Measurements from ENCODE around the gene PGAM5.
"Not testable (repeated sequence)": the region's sequence is repeated elsewhere in the genome, so short reads cannot be mapped to it uniquely, and the experiment has no call there.

The PGAM5 gene

DNA sequence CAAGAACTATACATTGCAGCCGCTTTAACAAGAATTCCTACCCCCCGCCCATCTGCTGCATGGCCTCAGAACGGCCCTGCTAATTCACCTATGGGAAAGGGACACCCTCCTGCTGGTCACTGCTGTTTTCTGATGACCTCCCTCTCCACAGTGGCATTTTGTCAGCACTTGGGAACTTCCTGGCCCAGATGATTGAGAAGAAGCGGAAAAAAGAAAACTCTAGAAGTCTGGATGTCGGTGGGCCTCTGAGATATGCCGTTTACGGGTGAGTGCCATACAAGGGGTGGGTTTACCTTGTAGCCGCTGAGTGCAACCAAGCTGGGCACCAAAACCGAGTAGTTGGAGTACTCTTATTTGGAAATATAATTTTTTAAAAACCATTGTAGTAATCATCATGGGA lies 20.5 kb upstream of the PGAM5 start:
- no peak for DNase-seq

DNA sequence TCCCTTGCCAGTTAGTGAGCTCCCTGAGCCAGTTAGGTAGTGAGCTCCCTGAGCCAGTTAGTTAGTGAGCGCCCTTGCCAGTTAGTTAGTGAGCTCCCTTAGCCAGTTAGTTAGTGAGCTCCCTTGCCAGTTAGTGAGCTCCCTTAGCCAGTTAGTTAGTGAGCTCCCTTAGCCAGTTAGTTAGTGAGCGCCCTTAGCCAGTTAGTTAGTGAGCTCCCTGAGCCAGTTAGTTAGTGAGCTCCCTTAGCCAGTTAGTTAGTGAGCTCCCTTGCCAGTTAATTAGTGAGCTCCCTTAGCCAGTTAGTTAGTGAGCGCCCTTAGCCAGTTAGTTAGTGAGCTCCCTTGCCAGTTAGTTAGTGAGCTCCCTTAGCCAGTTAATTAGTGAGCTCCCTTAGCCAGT lies 18.6 kb upstream of the PGAM5 start:
- not testable (repeated sequence) for DNase-seq

DNA sequence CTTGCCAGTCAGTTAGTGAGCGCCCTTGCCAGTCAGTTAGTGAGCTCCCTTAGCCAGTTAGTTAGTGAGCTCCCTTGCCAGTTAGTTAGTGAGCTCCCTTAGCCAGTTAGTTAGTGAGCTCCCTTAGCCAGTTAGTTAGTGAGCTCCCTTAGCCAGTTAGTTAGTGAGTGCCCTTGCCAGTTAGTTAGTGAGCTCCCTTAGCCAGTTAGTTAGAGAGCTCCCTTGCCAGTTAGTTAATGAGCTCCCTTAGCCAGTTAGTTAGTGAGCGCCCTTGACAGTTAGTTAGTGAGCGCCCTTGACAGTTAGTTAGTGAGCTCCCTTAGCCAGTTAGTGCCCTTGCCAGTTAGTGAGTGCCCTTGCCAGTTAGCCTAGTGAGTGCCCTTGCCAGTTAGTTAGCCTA lies 15.8 kb upstream of the PGAM5 start:
- DNase-seq: not testable (repeated sequence)

DNA sequence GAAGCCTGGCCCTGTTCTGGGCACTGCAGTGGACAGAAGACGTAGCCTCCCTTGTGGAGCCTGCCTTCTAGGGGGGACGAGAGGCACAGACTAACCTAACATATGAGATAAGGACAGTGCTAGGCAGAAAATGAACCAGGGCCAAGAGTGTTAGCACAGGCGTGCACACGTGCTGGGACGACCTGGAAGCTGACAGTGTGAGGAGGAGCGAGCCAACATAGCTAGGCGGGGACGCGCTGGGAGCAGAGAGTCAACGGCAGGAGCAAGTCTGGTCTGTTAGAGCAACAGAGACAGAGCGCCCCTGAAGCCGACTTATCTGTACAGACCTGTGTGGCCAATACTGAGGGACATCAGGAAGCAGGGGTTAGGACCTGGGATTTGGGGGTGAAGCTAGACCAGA lies 15.2 kb upstream of the PGAM5 start:
- no peak for DNase-seq

DNA sequence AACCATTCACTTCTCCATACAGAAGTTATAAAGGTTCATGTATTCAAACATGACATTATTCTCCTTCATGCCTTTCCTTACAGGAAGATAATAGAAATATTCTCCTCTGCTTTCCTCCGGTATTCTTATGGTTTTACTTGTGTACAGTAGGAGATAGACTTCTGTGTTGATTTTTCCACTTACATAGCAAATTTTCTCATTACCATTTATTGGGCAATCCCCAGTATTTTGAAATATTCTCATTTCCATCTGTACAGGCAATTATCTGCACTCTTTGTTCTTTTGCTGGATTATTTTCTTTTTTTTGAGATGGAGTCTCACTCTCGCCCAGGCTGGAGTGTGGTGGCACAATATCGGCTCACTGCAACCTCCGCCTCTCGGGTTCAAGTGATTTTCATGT lies 12.3 kb upstream of the PGAM5 start:
- no peak for DNase-seq

DNA sequence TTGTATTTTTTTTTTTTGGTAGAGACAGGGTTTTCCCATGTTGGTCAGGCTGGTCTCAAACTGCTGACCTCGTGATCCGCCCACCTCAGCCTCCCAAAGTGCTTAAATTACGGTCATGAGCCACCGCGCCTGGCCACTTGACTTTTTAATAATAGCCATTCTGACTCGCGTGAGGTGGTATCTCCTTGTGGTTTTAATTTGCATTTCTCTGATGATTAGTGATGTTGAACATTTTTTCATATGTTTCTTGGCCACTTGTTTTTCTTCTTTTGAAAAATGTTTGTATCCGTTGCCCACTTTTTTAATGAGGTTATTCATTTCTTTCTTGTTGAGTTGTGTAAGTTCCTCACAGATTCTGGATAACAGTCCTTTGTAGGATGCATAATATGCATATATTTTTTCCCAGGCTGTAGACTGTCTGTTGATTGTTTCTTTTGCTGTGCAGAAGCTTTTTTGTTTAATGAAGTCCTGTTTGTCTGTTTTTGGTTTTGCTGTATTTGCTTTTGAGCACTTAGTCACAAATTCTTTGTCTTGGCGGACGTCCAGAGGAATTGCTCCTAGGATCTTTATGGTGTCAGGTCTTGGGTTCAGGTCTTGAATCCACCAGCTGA lies 10.3 kb upstream of the PGAM5 start:
- no peak for DNase-seq

DNA sequence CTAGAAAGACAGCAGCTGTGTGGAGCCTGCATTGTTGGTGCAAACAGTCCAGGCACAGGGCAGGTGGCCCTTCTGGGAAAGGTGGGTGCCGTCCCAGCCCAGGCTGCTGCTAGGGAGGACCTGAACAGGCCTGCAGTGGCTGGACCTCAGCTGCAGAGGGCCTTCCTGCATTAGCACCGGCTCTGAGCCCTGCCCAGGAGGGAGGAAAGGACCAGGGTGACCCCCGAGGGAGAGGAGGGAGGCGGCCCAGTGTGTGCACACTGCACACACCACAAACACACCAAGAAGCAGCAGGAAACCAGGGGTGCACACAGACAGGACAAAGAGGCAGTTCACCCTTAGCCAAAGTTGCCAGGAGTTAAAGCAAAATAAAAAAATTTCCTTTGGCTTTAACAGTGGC lies 8.0 kb upstream of the PGAM5 start:
- no peak for DNase-seq

DNA sequence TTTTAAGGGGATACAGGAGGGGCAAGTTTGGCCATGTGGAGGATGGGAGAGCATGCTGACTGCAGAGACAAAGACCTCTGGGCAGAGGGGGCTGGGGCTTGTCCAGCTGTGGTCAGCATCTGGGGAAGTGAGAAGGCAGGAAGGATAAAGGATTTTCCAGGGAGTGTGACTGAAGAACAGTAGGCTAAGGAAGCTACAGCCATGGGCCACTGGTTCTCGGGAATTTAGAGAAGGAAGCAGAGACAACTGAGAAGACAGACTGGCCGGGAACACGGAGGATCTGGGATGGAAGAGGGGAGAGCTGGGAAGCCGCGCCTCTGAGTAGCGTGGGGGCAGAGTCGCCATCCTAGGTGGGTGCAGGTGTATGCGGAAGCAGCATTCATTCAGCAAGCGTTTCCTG lies 7.0 kb upstream of the PGAM5 start:
- DNase-seq: no peak

DNA sequence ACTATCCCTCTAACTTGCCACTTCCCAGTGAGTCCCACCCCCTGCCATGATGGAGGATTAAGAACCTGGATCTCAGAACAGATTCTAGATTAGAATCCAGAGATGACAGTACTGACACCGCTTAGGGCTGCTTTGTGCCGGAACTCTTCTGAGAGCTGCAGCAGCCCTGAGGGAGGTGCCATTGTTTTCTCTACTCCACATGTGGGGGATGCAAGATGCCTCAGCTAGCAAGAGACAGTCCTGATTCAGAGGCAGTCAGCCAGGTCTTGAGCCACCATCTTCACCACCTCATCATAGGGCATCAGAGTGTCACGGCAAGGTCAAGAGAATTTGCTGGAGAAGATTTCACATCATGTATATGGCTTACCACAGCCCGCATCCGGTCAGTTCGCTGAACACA lies 3.4 kb upstream of the PGAM5 start:
- no peak for DNase-seq

DNA sequence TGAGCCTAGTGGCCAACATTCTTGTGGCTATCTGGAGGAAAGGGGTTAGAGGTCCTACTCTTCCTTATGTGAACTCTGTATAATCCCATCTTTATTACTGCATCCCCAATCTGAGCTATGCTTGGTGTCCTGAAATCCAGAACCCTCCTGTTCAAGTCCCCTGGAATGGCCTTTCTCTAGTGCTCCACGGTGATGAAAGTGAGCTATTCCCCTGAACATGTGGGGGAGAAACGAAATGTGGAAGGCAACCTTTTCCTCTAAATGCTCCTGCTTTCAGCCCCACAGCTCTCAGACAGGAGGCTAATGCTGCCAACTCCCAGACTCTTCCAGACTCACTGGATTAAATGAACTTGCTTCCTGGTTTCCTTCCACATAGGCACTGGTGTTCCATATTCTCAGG lies 2.5 kb upstream of the PGAM5 start:
- no peak for DNase-seq

DNA sequence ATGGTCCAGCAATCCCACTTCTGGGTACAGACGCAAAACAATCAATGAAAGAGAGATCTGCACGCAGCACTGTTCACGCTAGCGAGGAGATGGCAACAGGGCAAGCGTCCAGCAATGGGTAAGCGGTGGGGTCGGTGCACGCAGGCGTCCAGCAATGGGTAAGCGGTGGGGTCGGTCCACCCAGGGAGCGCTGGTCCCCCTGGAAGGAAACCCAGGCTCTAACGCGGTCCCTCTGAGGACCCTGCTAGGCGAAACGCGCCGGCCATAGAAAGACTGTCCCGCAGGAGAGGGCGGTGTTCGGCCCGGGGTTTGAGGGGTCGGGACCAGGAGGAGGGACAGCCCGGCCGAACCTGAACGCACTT lies 618 bp upstream of the PGAM5 start:
- DNase-seq: no peak

DNA sequence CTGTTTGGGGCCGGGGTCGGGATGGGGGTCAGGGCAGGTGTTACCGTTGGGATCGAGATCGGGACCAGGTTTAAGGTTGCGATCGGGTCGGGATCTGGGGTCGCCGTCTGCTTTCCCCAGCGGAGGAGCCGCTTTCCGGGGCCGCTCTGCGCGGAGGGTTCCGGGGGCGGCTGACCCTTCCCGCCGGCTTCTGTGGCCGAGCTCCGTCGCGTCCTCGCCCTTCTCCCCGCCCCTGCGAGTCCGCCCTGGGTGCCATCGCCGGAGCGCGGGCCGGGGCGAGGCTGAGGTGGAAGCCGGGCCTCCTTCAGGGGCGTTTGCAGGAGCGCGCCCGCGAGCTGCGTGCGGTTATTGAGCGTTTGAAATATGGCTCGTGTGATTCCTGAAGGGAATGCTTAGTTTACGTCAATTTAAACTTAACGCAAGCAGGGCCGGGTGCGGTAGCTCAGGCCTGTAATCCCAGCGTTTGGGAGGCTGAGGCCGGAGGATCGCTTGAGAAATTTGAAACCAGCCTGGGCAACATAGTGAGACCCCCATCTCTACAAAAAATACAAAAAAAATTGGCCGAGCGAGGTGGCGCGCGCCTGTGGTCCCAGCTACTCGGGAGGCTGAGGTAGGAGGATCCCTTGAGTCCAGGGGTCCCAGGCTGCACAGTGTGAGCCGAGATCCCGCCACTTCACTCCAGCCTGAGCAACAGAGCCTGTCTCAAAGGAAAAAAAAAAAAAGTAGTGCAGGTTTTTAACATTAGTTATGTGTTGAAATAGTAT lies 620 bp downstream of the PGAM5 start:
- no peak for DNase-seq

DNA sequence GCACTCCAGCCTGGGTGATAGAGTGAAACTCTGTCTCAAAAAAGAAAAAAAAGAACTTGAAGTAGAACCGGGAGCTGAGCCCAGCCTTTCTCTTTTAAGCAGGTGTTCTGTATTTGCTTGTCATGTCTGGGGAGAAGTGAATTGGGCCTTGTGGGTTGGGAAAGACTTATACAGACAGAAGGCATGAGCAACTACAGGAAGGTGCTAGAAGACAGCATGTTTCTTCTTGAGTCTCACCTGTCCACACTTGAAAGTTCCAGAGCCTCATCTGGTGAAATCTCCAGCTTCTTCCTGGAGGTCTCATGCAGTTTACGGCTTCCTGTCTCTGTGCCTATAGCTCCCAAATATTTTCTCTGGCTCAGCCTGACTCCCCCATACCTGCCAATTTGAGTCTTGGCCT lies 2.5 kb downstream of the PGAM5 start:
- no peak for DNase-seq

DNA sequence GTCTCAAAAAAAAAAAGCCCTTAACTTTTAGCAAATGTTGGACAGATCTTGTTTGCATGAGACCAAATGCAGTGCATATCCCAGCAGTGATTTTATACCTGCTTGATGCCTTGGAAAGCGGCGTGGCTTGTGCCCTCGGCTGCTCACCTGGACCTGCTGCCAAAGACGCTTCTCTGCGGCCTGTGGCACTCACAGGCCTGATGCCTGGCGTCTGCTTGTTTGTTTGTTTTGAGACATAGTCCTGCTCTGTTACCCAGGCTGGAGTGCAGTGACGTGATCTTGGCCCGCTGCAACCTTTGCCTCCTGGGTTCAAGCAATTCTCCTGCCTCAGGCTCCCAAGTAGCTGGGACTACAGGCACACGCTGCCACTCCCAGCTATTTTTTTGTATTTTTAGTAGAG lies 5.2 kb downstream of the PGAM5 start:
- no peak for DNase-seq

DNA sequence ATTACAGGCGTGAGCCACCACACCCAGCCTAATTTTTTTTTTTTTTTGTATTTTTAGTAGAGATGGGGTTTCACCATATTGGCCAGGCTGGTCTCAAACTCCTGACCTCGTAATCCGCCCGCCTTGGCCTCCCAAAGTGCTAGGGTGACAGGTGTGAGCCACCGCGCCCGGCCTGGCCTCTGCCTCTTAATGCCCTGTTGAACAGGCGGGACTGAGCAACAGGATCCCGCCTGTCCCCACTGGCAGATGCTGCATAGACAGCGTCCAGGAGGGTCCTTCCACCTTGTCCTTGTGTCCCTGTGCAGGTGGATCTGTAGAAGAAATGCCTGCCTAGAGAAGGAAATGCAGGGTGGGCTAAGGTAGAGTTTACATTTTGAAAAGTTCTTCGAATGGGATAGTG lies 5.7 kb downstream of the PGAM5 start:
- no peak for DNase-seq

DNA sequence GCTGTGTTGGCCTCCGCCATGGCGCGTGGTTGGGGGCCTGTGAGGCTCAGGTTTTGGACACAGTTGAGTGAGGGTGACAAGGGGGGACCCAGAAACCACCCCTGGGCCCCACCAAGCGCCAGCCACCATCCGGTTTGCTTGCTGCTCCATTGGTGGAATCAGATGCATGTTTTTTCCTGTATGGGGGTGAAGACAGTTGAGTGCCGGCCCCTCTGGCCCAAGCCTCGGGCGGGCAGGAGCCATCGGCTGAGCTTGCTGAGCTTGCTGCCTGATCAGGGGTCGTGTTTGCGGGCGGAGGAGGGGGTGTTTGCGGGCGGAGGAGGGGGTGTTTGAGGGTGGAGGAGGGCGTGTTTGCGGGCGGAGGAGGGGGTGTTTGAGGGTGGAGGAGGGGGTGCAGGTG lies 6.4 kb downstream of the PGAM5 start:
- DNase-seq: no peak

DNA sequence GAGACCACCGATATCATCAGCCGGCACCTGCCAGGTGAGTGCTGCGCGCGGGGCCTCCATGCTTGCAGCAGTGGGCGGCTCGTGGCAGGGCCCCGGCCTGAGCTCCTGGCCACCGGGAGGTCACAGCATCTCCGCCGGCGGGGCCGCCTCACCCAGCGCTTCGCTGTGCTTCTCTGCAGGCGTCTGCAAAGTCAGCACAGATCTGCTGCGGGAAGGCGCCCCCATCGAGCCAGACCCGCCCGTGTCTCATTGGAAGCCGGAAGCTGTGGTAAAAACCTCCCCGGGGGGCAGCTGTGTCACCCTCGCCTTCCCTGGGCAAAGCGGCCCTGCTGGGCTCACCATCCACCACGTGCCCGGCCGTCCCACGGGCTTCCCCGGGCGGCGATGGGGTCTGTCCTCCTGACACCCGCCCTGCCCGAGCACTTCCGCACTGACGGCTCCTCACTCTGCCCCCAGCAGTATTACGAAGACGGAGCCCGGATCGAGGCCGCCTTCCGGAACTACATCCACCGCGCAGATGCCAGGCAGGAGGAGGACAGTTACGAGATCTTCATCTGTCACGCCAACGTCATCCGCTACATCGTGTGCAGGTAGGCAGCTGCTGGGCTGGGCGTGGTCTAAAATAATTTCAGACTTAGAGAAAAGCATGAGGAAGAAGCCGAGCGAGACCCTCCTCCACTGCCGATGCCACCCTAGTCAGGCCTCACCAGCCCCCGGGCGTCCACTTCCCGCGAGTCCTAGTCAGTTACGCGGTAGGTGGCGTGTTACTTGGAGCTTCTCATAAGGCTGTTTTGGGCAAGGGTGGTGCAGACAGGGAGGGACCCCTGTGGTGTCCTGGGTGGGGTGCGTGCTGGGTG lies 7.1 kb downstream of the PGAM5 start:
- DNase-seq: no peak

DNA sequence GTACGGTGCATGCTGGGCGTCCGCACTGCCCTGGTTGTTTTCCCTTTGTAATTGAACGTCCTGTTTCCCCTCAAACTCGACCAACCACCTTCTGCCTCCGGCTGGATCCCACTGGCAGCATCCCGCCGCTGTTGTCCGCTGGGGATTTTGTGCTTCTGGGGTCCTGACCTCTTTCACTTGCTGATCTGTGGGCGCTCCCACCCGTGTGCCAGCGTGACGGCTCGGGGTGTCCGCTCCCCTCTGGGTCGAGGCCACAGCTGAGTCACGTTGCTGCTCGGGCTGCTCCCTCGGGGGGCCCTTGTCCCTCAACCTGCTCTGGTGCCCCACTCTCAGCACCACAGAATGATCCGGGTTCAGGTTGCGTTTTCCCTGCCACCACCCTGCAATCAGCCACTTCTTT lies 8.0 kb downstream of the PGAM5 start:
- no peak for DNase-seq

DNA sequence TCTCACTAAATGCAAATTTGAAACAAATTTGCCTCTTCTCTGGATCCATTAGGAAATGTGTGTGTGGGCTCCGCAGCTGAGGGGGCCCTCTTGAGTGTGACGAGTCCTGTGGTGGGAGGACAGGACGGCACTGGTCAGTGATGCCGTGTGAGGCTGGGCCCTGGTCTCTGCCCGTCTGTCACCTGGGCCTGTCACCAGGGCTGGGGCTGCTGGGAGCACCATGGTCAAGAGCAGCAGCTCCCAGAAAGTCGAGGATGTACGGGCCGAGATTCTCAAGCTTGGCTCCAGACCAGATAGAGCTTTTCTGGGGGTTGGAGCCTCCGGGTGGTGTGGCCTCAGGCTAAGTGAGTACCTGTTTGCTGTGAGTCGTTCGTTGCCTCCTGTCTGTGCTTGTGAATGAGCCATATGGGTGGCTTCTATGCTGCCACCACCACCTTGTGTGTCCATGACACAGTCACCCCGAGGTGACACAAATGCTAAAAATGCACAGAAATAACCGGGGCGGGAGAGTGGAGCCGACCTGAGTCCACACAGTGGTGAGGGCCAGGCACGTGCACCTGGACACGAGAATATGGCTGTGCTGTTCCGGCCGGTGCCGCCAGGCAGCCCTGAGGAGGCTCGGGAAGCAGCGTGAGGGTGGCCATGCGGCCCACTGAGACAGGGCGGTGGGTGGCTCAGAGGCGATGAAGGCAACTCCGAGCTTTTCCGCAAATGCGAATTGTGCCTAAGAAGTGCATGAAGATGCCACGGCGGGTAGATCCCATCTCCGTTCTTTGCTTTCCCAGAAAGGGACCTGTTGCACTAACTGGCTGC lies 8.7 kb downstream of the PGAM5 start:
- no peak for DNase-seq

DNA sequence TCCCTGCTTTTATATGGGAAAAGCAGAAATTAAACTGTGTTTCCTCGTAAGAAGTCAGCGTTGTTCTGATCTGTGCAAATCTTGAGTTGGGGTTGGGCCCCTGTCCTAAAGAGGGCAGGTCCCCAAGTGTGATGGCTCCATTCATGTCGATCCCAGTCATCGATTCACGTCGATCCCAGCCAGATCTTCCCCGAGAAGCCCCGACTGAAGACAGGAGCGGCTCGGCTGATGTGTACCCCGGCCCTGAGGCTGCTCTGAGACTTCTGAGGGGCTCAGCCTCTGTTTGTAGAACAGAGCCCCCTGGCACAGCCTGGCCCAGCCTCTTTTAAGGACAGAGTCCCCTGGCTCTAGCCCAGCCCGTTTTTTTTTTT lies 9.3 kb downstream of the PGAM5 start:
- DNase-seq: no peak

DNA sequence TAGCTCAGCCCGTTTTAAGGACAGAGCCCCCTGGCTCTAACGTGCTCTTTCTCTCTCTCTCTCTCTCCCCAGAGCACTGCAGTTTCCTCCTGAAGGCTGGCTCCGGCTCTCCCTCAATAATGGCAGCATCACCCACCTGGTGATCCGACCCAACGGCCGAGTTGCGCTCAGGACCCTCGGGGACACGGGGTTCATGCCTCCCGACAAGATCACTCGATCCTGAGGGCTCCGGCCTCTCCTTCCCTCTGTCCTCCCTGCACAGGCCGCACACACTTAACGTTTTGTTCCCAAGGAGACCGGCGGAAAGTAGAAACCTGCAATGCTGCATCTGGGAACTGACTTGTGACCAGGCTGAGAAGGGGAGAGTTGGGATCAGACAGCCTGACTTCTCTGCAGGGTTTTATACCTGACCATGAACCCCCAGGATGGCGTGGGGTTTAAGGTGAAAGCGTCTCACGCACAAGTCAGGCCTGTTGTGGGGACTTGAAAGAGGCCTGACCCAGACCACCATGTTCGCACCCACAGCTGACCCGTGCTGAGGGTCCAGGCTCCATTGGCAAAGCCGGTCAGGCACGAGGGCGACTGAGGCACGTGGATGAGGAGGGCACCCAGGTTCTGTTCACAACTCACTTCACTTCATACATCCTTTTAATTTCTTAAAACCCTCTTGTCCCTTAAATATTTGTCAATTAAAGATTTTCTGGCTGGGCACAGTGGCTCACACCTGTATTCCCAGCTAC lies 10.1 kb downstream of the PGAM5 start:
- no peak for DNase-seq

DNA sequence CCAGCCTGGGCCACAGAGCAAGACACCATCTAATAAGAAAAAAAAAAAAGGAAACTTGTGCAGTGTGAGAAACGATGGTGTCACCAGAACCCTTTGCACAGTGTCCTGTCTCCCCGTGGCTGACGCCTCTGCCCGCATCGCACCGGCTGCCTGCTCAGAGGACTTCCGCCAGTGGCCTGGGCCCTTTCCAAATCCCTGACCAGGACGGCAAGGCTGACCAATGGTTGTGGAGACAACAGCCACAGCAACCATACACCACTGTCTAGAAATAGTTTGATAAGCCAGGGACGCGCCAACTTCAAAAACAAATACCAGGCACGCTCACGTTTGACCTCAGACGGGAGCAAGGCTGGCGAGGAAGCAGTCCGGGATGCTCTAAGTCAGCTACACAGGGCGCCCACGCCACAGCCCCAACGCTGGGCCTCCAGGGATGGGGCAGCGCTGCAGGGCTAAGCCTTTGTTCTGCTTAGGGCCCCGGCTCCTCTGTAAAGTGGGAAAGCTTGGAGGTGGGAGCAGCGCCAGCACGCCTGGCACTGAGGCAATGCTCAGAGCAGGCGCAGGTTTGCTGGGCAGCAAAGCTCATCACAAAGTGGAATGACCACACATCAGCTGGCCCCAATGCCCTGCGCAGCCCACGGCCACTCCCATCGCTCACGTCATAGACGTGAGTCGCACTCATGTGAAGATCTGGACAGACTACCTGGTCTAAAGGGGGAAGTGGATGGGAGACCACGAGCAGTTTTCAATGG lies 12.5 kb downstream of the PGAM5 start:
- DNase-seq: no peak

Data from CD4-positive, alpha-beta T cell treated with Interleukin-15 for 1 hour (primary cell).